Lower leg skin (tissue), 3 donors: ENCODE measurements around the gene PTPRO.

Source experiments
- POLR2A ChIP-seq, 2 donors: fragments of 450-650 bp; IDR thresholded peaks; one replicate each; pipeline ENCODE4 v1.6.1; 2016 to 2017; ENCODE audit warnings: antibody characterized with exemption in 2 of 2, mild to moderate bottlenecking in 1 of 2, moderate library complexity in 1 of 2
- TF ChIP-seq, protein P1 (sequence below), 3 donors: fragments of 450-650 bp; IDR thresholded peaks; one replicate each; pipeline ENCODE4 v1.5.1; 2016; ENCODE audit warnings: antibody characterized with exemption in 3 of 3, mild to moderate bottlenecking in 3 of 3, moderate library complexity in 2 of 3

- TF ChIP-seq POLR2A (IDR thresholded peaks at IDR 0.05): no peak
- TF ChIP-seq, protein P1, sequence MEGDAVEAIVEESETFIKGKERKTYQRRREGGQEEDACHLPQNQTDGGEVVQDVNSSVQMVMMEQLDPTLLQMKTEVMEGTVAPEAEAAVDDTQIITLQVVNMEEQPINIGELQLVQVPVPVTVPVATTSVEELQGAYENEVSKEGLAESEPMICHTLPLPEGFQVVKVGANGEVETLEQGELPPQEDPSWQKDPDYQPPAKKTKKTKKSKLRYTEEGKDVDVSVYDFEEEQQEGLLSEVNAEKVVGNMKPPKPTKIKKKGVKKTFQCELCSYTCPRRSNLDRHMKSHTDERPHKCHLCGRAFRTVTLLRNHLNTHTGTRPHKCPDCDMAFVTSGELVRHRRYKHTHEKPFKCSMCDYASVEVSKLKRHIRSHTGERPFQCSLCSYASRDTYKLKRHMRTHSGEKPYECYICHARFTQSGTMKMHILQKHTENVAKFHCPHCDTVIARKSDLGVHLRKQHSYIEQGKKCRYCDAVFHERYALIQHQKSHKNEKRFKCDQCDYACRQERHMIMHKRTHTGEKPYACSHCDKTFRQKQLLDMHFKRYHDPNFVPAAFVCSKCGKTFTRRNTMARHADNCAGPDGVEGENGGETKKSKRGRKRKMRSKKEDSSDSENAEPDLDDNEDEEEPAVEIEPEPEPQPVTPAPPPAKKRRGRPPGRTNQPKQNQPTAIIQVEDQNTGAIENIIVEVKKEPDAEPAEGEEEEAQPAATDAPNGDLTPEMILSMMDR (IDR thresholded peaks at IDR 0.05): no peak
These were observed 67.3 kb downstream of the PTPRO start for GRCh38 chr12:15389561-15389960.
